HL-60/S4 treated with phorbol 12-myristate 13-acetate at 8.2 ng/mL for 4 days and 3 days (cell line): Measurements from ENCODE around the gene ACVR2B.

Source experiments
- in situ Hi-C: fragments of 300-500 bp; cut with MboI; formaldehyde crosslinking; loops from 2 replicates; pipeline ENCODE4 v1.15.0; 2022; ENCODE audit warnings: low sequenced_read_pairs

The ACVR2B gene

DNA sequence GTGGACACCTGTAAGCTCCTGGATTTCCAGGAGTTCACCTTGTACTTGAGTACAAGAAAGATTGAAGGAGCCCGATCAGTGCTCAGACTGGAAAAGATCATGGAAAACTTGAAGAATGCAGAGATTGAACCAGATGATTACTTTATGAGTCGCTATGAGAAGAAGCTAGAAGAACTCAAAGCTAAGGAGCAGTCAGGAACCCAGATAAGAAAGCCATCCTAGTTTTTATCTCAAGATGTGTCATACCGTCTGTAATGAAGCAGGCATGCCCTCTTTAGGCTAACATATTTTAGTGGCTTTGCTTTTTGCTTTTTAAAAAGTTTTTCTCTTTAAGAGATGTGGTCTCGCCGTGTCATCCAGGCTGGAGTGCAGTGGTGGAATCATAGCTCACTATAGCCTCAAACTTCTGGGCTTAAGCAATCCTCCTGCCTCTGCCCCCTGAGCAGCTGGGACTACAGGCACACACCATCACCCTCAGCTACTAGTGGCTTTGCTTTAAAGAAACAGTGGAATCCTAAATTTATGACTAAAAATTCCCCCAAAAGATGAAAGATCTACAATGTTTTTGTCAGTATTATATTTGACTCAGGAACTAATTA is 70.5 kb downstream of the ACVR2B start:
- in situ Hi-C loops = no loop called here

DNA sequence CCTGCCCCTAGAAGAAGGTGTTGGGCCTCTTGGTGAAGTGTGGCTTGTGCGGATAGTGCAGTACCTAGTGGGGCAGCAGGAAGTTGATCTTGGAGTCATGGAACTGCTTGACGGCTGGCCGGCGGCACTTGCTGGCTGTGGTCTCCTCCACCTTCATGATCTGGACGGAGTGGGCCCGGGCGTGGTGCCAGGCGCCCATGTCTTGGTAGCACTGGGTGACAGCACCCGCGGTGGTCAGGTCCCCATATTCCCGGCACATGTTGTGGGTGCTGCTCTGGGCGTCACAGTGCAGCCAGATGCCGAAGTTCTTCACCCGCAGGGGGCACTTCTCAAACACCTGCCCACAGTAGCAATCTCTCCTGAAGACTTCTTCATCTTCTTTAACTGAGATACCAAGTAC is 73.1 kb downstream of the ACVR2B start:
- in situ Hi-C loops = no loop called here

- in situ Hi-C loops = no loop called here
Measured at GRCh38 chr3:38528457-38528856, 74.8 kb downstream of the ACVR2B start.

- in situ Hi-C loops = no loop called here
Measured at GRCh38 chr3:38532529-38532928, 78.8 kb downstream of the ACVR2B start.

GRCh38 chr3:38533285-38533976 is 79.7 kb downstream of the ACVR2B start:
- in situ Hi-C loops = no loop called here

- in situ Hi-C loops = no loop called here
Measured at GRCh38 chr3:38534180-38534579, 80.5 kb downstream of the ACVR2B start.

- in situ Hi-C loops = no loop called here
Measured at GRCh38 chr3:38534604-38535003, 80.9 kb downstream of the ACVR2B start.

DNA sequence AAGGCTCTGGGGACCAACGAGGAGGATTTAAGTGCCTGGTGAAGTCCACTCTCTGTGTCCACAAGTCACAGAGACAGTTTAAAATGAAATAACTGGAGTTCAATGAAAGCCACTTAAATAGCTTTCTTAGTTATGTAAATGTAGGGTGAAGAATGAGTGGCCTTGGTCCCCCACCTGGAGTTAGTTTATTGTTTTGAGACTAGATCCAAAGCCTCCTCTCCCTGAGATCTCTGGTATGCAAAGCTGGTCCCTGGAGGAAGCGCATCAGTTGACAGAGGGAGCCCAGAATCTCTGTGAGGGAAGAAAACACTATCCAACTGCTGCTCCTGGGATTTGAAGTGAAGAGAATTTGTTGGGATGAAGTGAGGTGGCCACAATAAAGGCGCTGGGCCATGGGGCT is 83.0 kb downstream of the ACVR2B start:
- in situ Hi-C loops = no loop called here

DNA sequence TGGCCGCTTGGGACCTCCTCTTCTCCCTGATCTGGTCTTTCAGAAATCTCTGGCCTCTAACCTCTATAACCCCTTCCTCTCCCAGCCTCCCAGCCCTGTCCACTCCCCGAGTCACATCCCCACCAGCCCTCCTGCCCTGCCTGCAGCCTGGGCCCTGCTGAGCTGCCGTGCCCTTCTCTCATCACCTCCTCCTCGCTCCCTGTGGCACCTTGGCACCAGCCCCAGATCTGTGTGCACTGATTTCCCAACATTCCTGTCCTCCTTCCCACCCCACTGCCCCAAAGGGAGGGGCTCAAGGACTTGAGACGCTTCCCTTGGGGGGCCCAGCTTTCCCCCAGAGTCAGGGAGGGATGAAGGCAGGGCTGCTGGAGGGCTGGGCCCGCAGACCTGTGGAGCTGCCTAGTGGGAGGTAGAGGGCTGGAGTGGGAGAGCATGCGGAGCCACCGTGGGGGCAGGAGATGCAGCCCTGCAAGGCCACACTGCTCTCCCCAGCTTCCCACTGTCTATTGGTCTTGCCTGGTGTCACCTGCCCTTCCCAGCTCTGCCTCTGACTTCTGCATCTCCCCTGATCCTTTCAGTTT is 85.2 kb downstream of the ACVR2B start:
- in situ Hi-C loops = no loop called here

DNA sequence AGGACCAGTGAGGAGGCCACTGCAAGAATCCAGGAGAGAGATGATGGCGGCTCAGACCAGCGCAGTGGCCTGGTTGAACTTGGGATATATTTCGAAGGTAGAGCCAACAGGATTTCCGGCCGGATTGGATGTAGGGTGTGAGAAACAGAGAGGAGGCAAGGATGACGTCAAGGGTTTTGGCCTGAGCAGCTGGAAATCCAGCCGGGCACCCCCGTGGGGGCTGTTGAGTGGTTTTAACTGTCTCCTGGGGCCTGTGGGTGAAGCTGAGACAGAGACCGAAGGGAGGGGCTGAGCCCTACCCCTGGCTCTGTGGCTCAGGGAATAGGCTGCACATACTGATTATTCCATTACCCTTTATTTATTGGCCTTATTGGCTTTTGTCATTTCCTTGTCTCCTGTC is 88.1 kb downstream of the ACVR2B start:
- in situ Hi-C loops = no loop called here
